Renal cortex interstitium (tissue), 11 donors: Measurements from ENCODE around the gene PDZD2. TPM values are rescaled to one million over a fixed set of nuclear protein-coding genes. Genes with fewer than 3 reads are reported as not detected.

Source experiments
- DNase-seq, 11 donors: peaks; one replicate each; pipeline ENCODE4 v3.0.0-alpha.2; 2013; ENCODE audit warnings: low read depth in 9 of 11, low spot score in 4 of 11; ENCODE audit errors: extremely low read depth in 1 of 11
- polyA plus RNA-seq, 3 donors: library from polyadenylated mRNA; unstranded; fragments of 120-200 nt; gene quantifications; one replicate each; pipeline ENCODE4 v1.2.1, GENCODE V29; 2013; ENCODE audit not compliant: insufficient read length in 3 of 3

PDZD2 gene
- polyA plus RNA-seq, 3 donors: 17.3 to 21.6 (median 21.2) TPM

GRCh38 chr5:31845361-31845760 lies 206.4 kb downstream of the PDZD2 start:
- DNase-seq: no peak

- DNase-seq: no peak
Measured at GRCh38 chr5:31846934-31847333, 208.0 kb downstream of the PDZD2 start.

DNA sequence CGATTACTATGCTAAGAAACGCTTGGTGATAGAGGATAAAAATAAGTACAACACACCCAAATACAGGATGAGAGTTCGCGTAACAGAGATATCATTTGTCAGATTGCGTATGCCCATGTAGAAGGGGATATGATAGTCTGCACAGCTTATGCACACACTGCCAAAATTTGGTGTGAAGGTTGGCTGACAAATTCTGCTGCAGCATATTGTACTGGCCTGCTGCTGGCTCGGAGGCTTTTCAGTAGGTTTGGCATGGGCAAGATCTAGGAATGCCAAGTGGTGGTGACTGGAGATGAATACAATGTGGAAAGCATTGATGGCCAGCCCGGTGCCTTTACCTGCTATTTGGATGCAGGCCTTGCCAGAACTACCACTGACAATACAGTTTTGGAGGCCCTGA lies 208.4 kb downstream of the PDZD2 start:
- DNase-seq: no peak

GRCh38 chr5:31850981-31851689 lies 212.2 kb downstream of the PDZD2 start:
- peak in 8 of 11 donors; percentile 13 to 49 (median 34) for DNase-seq

- DNase-seq: peak in 2 of 11 donors; percentile 4 to 18
Measured at GRCh38 chr5:31853398-31854135, 214.6 kb downstream of the PDZD2 start.

DNA sequence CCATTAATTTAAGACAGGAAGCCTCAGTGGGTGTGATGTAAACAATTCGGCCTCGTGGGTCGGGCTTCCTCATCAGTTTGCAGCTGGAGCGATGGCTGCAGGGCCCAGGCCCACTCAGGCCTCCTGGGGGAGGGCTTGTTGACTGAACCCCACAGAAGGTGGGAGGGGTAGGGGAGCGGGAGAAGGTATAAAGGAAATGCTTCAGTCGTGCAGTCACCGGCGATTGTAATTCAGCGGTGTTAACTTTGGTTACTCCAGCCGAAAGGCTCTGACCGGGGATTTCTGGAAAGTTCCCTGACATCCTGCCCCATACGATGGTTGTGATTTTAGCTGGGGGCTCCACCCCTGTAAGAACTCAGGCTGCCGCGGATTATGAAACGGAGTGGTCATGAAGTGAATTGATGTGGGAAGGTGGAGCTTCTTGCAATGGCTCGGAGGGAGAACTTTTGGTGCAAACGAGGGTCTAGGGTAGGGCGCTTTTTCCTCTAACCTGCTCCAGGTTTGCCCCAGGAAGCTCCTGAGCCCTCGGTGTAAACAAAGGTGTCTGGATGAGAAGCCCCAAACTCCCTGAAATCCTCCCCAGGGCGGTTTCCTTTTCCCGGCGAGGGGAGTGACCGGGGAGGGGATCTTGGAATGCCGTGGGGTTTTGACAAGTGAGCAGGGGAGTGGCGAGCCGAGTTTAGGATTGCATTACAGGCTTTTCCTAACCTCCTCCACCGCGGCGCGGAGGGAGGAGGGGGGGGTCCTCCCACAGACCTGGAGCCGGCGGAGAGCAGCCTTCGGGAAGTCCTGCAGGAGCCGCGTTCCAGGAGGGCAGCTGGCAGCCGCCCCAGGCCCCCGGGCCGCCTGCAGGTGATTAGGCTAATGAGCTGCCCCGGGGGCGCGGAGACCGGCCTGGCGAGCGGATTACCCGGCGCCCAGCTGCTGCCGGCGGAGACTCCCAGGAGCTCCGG lies 215.5 kb downstream of the PDZD2 start:
- DNase-seq: peak in 9 of 11 donors; percentile 39 to 68 (median 56)

DNA sequence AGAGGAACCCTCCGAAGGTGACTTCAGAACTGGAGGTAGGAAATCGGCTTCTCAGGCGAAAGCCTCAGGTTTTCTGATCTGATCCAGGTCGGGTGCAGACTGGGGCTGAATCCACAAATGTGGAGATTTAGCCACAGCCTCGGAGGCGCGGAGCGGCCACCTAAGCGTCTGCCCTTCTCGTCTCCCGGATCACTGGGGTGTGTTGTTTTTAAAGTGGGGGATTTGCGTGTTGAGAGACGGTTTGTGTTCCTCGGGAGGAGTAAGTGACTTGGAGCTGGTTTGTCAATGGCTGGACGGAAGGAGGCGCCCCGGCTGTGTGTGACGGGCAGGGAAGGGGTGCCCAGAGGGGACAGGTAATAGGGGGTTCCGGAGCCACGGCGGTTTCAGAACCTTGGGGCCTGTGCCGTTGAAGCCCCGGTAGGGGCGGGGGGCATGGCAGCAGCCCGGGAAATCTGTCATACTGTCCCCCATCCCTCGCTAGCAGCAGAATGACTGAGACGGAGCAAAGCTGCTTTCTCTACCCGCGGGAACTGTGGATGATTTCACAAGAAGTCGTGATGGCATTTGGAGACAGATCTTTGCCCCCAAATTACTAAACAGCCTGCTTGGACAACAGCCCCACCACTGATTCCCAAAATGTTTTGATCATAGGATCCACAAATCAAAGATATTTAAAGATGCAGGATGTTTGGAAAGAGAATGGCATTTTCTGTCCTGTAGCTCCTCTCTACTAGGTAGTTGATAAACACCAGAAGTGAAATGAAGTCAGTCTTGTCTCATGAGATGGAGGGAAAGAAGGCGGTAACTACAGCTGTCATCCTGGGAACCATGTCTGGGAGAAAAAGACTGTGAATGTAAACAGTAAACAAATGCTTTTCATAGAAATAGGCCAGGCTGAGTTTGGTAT lies 216.5 kb downstream of the PDZD2 start:
- peak in 5 of 11 donors; percentile 18 to 36 (median 31) for DNase-seq

- DNase-seq: no peak
Measured at GRCh38 chr5:31859096-31859495, 220.2 kb downstream of the PDZD2 start.

DNA sequence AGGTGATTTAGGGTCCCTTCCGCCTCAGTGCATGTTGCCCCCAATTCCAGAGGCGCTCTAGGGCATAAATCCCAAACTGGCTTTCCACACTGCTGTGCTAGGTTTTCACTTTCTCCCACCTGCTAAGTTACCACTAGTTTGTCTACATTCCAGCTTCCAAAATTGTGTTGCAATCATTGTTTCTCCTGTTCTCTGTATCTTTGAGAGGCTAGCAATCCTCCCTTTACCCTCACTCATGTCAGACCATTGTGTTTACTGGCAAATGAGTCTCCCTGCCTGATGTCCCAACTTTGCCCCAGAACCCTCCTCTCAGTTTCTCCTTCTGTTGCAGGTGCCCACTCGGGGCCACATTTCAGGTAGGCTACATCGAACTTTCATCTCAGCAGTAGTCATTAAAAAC lies 221.3 kb downstream of the PDZD2 start:
- no peak for DNase-seq

- DNase-seq: no peak
Measured at GRCh38 chr5:31860726-31861433, 221.9 kb downstream of the PDZD2 start.

GRCh38 chr5:31861601-31862000 lies 222.7 kb downstream of the PDZD2 start:
- no peak for DNase-seq

GRCh38 chr5:31863991-31864411 lies 225.1 kb downstream of the PDZD2 start:
- DNase-seq: no peak

DNA sequence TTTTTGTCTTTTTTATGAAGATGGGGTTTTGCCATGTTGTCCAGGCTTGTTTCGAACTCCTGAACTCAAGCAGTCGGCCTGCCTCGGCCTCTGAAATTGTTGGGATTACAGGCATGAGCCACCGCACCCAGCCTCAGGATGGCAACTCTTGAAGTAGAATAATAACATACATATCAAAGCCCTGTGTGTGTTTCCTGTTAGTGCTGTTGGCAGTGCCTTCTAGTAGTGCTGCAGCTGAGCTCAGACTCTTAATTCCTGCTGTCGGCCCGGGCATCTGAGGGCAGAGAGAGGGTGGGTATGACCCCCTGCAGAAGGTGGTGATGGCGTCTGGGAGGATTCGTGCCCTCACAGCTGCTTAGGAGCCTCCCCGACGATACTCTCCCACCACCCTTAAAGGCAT lies 227.2 kb downstream of the PDZD2 start:
- no peak for DNase-seq

DNA sequence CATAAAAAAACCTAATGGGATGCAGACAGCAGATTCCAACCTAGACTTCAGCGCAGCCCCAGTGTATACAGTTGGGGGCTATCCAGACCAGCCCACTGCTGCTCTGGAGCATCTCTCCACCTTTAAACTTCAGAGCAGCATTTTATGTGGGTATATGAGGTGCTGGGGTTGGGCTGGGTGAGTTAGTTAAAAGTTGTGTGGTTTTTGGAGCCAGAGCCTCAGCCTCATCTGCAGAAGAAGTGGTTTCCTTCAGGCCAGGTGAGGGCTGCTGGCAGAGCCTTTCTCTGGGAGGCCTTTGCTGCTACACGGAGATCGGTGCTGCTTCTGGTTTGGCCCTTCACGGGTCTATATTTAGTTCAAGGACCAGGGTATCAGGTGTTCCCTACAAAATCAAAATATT lies 228.3 kb downstream of the PDZD2 start:
- no peak for DNase-seq

DNA sequence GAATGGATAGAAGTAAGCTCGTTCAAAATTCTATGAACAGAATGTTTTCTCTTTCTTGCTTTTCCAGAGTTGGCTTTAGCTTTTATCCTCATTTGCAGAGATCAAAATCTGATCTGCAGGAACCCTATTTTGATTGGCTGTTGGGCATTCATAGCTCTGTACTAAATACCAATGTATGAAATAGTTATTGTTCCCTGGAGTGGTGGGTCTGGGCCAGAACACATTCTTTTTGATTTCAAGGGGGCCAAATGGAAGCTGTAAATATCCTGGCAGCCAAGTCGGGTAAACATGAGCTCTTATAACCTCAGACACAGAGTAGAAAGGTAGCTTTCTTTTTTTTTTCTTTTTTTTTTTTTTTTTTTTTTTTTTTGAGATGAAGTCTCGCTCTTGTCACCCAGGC lies 241.5 kb downstream of the PDZD2 start:
- no peak for DNase-seq

DNA sequence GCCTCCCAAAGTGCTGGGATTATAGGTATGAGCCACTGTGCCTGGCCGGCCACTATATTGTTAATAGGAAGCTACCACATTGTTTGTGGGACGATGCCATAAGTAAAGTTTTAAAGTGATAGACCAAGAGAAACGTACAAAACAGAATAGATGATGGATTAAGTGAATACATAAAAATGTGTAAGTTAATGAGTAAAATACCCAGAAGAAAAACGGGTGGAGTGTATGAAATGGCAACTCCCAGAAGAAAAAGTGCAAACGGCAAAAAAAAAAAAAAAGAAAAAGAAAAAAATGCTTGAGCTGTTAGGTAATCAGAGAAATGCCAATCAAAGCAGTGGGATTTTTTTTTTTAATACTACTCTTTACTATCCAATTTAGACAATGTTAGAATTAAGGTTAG lies 246.0 kb downstream of the PDZD2 start:
- no peak for DNase-seq

DNA sequence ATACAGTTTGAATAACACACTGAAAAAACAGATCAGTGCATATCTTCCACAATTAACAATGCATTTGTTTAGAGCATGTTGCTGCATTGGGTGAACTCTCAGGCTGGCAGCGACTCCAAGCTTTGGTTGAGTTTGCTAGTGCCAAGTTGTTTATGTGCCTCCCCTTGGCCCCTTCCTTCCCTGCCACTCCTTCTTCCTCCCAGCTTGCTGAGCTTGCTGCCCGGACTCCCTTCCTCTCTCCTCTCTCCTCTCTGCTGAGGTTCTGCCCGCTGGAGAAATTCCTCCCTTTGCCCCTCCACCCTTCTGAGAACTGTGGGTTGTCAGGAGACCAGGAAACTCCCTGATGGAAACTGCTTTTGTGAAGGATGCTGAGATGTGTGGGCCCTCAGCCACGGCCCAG lies 247.3 kb downstream of the PDZD2 start:
- no peak for DNase-seq

GRCh38 chr5:31887556-31887955 lies 248.6 kb downstream of the PDZD2 start:
- DNase-seq: peak in 2 of 11 donors; percentile 39
